ENCODE measurements around the gene LIMA1. TPM values are rescaled to one million over a fixed set of nuclear protein-coding genes. Genes with fewer than 3 reads are reported as not detected.
A peak's percentile ranks its signal among the peaks of the same experiment; 100 is the strongest.
"Not testable (repeated sequence)": the region's sequence is repeated elsewhere in the genome, so short reads cannot be mapped to it uniquely, and the experiment has no call there.

LIMA1 gene
- total and polyA plus RNA-seq, 2 donors (not counting 1 experiment from before 2014, with no cell fraction given): 1.3 to 2.1 TPM

- ChIA-PET CTCF (interaction anchor here (1.1 to 1.9 kb wide), 4 partner anchors 40 to 151 kb away, joined by 3 to 5 read pairs (median 4); no protein-coding TSS in a partner anchor), POLR2A (no interaction called here)
- WGBS (ENCODE audit: insufficient coverage): no CpG with 5 or more reads among the region's 4 CpGs
- TF ChIP-seq CTCF (IDR thresholded peaks at IDR 0.05) (no peak), EZH2 (IDR thresholded peaks at IDR 0.05; ENCODE audit: borderline replicate concordance, insufficient read depth, low read depth, low read length, poor library complexity, severe bottlenecking) (no peak)
- Histone ChIP-seq H3K27me3 (replicated peaks in 1 of 4; ENCODE audit: control extremely low read depth in 1 of 4, control insufficient read depth in 3 of 4, insufficient read depth in 4 of 4, low read length in 3 of 4) (no peaks in the 10 kb centered on the region), H3K4me1 (ENCODE audit: control insufficient read depth in 2 of 2, insufficient read depth in 2 of 2, low read length in 2 of 2) (peaks cover 29 to 34% of the 10 kb centered on the region in 2 donors), H4K20me1 (ENCODE audit: control insufficient read depth, insufficient read depth, low read length, poor library complexity, severe bottlenecking) (no peaks in the 10 kb centered on the region), H2AFZ (ENCODE audit: insufficient read depth, low read depth, low read length, poor library complexity, severe bottlenecking) (peak overlapping the region; percentile 80), H3K4me2 (replicated peaks; ENCODE audit: low read depth, low read length, poor library complexity, severe bottlenecking) (peak overlapping the region; percentile 75), H3K4me3 (ENCODE audit: control extremely low read depth in 1 of 5, extremely low read depth in 1 of 5, insufficient read depth in 1 of 5, low read depth in 2 of 5, low read length in 4 of 5) (no peak overlapping the region), H3K9me3 (ENCODE audit: control extremely low read depth in 1 of 3, control insufficient read depth in 2 of 3, insufficient read depth in 1 of 3, low read length in 2 of 3) (no peaks in the 10 kb centered on the region), H3K27ac (ENCODE audit: low read length in 2 of 2) (peak overlapping the region in 1 of 2 donors; percentile 54), H3K36me3 (replicated peaks in 1 of 2; ENCODE audit: control extremely low read depth in 1 of 2, control insufficient read depth in 1 of 2, extremely low read depth in 1 of 2, insufficient read depth in 2 of 2, low read length in 1 of 2) (no peaks in the 10 kb centered on the region), H3K79me2 (ENCODE audit: control insufficient read depth, insufficient read depth, low read length) (no peaks in the 10 kb centered on the region), H3K9ac (ENCODE audit: low read length) (no peak overlapping the region)
- no peaks in the 10 kb centered on the region for H3K27me3 Mint-ChIP-seq
- intact Hi-C loops (cut with micrococcal nuclease): no loop called here
- H3K9me3 Mint-ChIP-seq (ENCODE audit: insufficient read depth): no peaks in the 10 kb centered on the region
- DNase-seq (no peak), ATAC-seq (ENCODE audit: low read depth) (no peak)
- no peak overlapping the region for H3K4me3 Mint-ChIP-seq
- peak overlapping the region; percentile 46 for H3K27ac Mint-ChIP-seq
- peaks cover 13% of the 10 kb centered on the region for H3K4me1 Mint-ChIP-seq
Observed at GRCh38 chr12:50220363-50220995, 62.8 kb downstream of the LIMA1 start.

DNA sequence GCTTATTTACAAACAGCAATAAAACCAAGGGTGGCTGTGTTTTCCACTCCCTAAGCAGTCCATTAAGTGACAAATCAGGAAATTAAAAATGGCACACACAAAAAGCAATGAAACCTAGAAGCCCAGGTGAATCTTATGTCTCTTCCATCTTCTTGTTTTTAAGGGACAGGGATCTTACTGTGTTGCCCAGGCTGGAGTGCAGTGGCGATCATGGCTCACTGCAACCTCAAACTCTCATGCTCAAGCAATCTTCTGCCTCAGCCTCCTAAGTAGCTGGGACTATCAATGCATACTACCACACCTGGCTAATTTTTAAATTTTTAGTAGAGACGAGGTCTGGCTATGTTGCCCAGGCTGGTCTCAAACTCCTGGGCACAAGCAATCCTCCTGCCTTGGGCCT lies 63.8 kb downstream of the LIMA1 start:
- peaks cover 13% of the 10 kb centered on the region for H3K4me1 Mint-ChIP-seq
- Histone ChIP-seq H2AFZ (ENCODE audit: insufficient read depth, low read depth, low read length, poor library complexity, severe bottlenecking) (no peak overlapping the region), H4K20me1 (ENCODE audit: control insufficient read depth, insufficient read depth, low read length, poor library complexity, severe bottlenecking) (no peaks in the 10 kb centered on the region), H3K9ac (ENCODE audit: low read length) (no peak overlapping the region), H3K4me2 (replicated peaks; ENCODE audit: low read depth, low read length, poor library complexity, severe bottlenecking) (no peak overlapping the region), H3K79me2 (ENCODE audit: control insufficient read depth, insufficient read depth, low read length) (no peaks in the 10 kb centered on the region), H3K4me1 (ENCODE audit: control insufficient read depth in 2 of 2, insufficient read depth in 2 of 2, low read length in 2 of 2) (peaks cover 29 to 34% of the 10 kb centered on the region in 2 donors), H3K36me3 (replicated peaks in 1 of 2; ENCODE audit: control extremely low read depth in 1 of 2, control insufficient read depth in 1 of 2, extremely low read depth in 1 of 2, insufficient read depth in 2 of 2, low read length in 1 of 2) (no peaks in the 10 kb centered on the region), H3K4me3 (ENCODE audit: control extremely low read depth in 1 of 5, extremely low read depth in 1 of 5, insufficient read depth in 1 of 5, low read depth in 2 of 5, low read length in 4 of 5) (no peak overlapping the region), H3K27me3 (replicated peaks in 1 of 4; ENCODE audit: control extremely low read depth in 1 of 4, control insufficient read depth in 3 of 4, insufficient read depth in 4 of 4, low read length in 3 of 4) (no peaks in the 10 kb centered on the region), H3K9me3 (ENCODE audit: control extremely low read depth in 1 of 3, control insufficient read depth in 2 of 3, insufficient read depth in 1 of 3, low read length in 2 of 3) (no peaks in the 10 kb centered on the region), H3K27ac (ENCODE audit: low read length in 2 of 2) (no peak overlapping the region)
- POLR2A ChIA-PET: no interaction called here
- CTCF ChIA-PET: no interaction called here
- H3K27me3 Mint-ChIP-seq: no peaks in the 10 kb centered on the region
- no peak overlapping the region for H3K27ac Mint-ChIP-seq
- intact Hi-C loops (cut with micrococcal nuclease): no loop called here
- no peak for DNase-seq
- 100% methylated on average over 2 of the region's 2 CpGs for WGBS (ENCODE audit: insufficient coverage)
- no peak for TF ChIP-seq EZH2 (IDR thresholded peaks at IDR 0.05; ENCODE audit: borderline replicate concordance, insufficient read depth, low read depth, low read length, poor library complexity, severe bottlenecking)
- no peak for TF ChIP-seq CTCF (IDR thresholded peaks at IDR 0.05)
- no peak overlapping the region for H3K4me3 Mint-ChIP-seq
- no peak for ATAC-seq (ENCODE audit: low read depth)
- H3K9me3 Mint-ChIP-seq (ENCODE audit: insufficient read depth): no peaks in the 10 kb centered on the region

GRCh38 chr12:50219001-50219400 lies 64.3 kb downstream of the LIMA1 start:
- H2AFZ ChIP-seq (ENCODE audit: insufficient read depth, low read depth, low read length, poor library complexity, severe bottlenecking); intact Hi-C loops (cut with micrococcal nuclease); H3K4me2 ChIP-seq (replicated peaks; ENCODE audit: low read depth, low read length, poor library complexity, severe bottlenecking); H3K27me3 Mint-ChIP-seq; ATAC-seq (ENCODE audit: low read depth); H3K9me3 ChIP-seq (ENCODE audit: control extremely low read depth in 1 of 3, control insufficient read depth in 2 of 3, insufficient read depth in 1 of 3, low read length in 2 of 3); H3K4me3 Mint-ChIP-seq; H3K4me1 Mint-ChIP-seq; H3K9me3 Mint-ChIP-seq (ENCODE audit: insufficient read depth); H3K27ac Mint-ChIP-seq; H3K36me3 ChIP-seq (replicated peaks in 1 of 2; ENCODE audit: control extremely low read depth in 1 of 2, control insufficient read depth in 1 of 2, extremely low read depth in 1 of 2, insufficient read depth in 2 of 2, low read length in 1 of 2); DNase-seq; H3K27ac ChIP-seq (ENCODE audit: low read length in 2 of 2); H3K9ac ChIP-seq (ENCODE audit: low read length); H3K27me3 ChIP-seq (replicated peaks in 1 of 4; ENCODE audit: control extremely low read depth in 1 of 4, control insufficient read depth in 3 of 4, insufficient read depth in 4 of 4, low read length in 3 of 4); H4K20me1 ChIP-seq (ENCODE audit: control insufficient read depth, insufficient read depth, low read length, poor library complexity, severe bottlenecking); H3K79me2 ChIP-seq (ENCODE audit: control insufficient read depth, insufficient read depth, low read length); POLR2A ChIA-PET; H3K4me3 ChIP-seq (ENCODE audit: control extremely low read depth in 1 of 5, extremely low read depth in 1 of 5, insufficient read depth in 1 of 5, low read depth in 2 of 5, low read length in 4 of 5): not testable (repeated sequence)
- WGBS (ENCODE audit: insufficient coverage): 100% methylated on average over 2 of the region's 6 CpGs
- H3K4me1 ChIP-seq (ENCODE audit: control insufficient read depth in 2 of 2, insufficient read depth in 2 of 2, low read length in 2 of 2): peaks cover 29% of the 10 kb centered on the region in 2 donors
- CTCF ChIA-PET: interaction anchor here (0.7 kb wide), 1 partner anchor 1574 kb away, joined by 3 read pairs; no protein-coding TSS in a partner anchor
